CD4-positive, alpha-beta T cell treated with Interleukin-12 subunit alpha and Interleukin-12 subunit beta, for 1 hour (primary cell): ENCODE data around the gene FAP.

Source experiments
- DNase-seq: peaks from one replicate; pipeline ENCODE4 v3.0.0-alpha.2; 2020

Gene FAP

DNA sequence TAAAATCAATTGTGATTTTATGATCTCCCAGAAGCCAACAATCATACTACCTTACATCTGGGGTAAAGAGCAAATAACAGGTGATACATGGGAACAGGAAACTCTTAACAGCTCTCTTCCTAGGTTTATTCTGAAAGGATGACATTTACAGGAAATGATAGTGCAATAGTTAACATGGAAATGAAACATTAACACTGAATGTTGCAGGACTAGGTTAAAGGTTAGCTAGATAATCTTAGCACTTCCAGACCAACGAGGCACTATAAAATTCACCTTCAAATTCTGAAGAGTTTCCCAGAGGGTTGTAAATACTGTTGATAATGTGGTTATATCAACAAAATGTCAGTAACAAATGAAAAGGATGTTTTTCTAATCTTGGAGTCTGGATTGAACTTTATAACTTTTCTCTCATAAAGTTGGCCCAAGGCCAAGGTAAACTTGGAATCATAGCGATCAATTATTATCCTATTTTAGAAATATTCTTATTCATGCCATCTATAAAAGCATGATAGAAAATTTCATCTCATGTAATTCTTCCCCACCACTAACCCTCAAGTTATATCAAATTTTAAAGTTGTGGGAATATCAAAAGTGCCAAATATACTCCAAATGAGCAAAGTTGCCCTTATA lies 58.3 kb downstream of the FAP start:
- no peak for DNase-seq

DNA sequence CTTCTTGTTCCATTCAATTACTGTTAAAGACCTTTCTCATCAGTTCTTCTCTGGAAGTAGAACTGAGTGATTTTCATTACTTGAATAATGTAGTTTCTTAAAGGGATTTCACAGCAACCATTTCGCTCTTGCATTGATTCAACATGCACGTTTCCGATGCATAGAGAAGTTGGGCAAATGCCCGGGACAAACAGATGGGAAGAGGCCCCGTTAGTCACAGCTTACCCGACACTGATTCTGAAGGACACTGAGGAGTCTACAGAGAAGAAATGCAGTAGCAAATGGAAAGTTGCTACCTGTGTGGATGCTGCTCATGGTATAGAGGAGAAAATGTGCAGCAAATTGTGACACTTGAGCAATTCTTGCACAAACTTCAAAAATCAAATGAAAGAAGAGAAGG lies 58.9 kb downstream of the FAP start:
- no peak for DNase-seq

GRCh38 chr2:162182395-162182794 lies 60.9 kb downstream of the FAP start:
- no peak for DNase-seq

- no peak for DNase-seq
Observed at GRCh38 chr2:162177301-162177700, 65.9 kb downstream of the FAP start.

- DNase-seq: no peak
Observed at GRCh38 chr2:162175714-162176113, 67.5 kb downstream of the FAP start.

GRCh38 chr2:162174746-162175145 lies 68.5 kb downstream of the FAP start:
- DNase-seq: no peak

GRCh38 chr2:162172802-162173370 lies 70.4 kb downstream of the FAP start:
- no peak for DNase-seq

- no peak for DNase-seq
Observed at GRCh38 chr2:162166745-162167144, 76.5 kb downstream of the FAP start.

DNA sequence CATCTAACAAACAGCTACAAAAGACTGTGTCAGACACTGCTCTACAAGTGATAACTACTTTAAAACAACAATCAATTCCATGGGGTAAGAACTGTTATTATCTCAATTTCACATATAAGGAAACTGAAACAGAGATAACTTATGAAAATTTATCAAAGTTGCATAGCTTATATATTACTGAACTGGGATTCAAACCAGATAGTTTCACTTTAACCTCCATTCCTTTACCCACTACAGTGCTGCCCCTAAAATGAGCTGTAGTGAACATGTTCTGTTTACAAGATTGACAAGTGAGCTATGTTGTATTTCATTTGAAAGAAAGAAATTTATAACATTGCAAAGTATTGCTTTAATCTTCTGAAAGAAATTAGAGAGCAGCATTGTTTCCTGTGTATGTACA lies 77.1 kb downstream of the FAP start:
- DNase-seq: no peak

GRCh38 chr2:162164802-162165201 lies 78.4 kb downstream of the FAP start:
- no peak for DNase-seq

GRCh38 chr2:162159446-162159845 lies 83.8 kb downstream of the FAP start:
- DNase-seq: no peak

GRCh38 chr2:162156149-162156548 lies 87.1 kb downstream of the FAP start:
- no peak for DNase-seq

DNA sequence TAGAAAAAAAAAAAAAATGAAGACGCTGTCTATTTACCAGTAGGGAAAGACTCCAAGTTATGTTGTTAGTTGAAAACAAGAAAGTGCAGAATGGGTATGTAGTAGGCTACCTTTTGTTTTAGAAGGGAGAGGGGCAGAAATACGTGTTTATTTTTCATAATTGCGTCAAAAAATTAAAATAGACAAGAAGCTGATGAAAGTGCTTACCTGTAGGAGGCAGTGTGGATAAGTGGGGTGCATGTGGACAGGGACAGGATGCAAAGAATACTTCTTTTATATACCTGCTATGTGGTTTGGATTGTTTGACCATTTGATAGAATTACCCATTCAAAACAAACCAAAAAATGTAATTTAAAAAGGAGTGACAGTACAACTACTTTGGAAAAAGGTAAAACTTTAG lies 88.2 kb downstream of the FAP start:
- DNase-seq: no peak

DNA sequence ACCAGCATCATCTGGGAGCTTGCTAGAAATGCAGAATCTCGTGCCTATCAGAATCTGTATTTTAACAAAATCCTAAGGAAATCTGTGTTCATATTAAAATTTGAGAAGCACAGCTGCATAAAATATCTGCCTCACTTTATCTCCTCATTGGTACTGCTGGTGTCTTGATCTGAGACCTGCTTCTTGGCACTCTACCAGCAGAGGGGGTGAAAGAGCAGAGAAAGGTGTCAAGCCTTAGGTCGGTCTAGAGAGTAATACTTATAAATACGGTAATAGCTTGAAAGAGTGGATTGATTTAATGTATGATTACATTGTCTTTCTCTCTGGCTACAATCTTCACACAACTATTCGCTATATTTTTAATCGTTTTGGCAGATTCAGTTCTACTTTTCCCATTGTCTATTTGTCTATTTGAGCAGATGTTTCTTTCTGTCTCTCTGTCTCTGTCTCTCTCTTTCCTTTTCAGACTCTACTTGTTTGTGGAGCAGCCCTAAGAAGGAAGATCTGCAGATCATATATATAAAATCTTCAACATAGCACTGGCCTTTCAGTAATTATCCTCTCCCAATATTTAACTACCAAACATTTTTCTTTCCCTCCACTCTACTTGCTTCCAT lies 89.5 kb downstream of the FAP start:
- peak; percentile 60 for DNase-seq

DNA sequence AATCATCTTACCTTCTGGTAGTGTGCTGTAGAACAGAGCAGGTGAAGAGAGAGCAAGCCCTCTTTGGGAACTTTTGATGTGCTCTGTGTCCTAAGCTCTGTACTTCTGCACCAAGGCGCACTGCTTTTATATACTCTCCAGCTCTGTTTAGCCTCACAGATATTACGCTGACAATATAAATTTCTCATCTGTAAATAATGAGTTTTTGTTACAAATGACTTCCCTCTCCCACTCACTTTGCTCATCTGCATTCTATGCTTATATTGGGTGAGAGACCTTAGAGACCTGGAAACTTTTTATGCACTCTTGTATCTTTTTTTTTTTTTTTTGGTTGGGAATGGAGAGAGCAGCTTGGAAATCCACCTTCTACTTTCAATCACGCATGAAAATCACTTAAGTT lies 91.1 kb downstream of the FAP start, which contains the start of gene GCG:
Gene GCG, minus strand, starts transcription at position 101 of the 400 bp plus-strand sequence. CDS start 3,069 bp downstream, outside the sequence.
- DNase-seq: no peak

- DNase-seq: no peak
Observed at GRCh38 chr2:162149940-162150339, 93.3 kb downstream of the FAP start.

- no peak for DNase-seq
Observed at GRCh38 chr2:162149466-162149865, 93.8 kb downstream of the FAP start.

GRCh38 chr2:162148956-162149355 lies 94.3 kb downstream of the FAP start:
- DNase-seq: no peak

GRCh38 chr2:162143969-162144368 lies 99.3 kb downstream of the FAP start:
- no peak for DNase-seq

DNA sequence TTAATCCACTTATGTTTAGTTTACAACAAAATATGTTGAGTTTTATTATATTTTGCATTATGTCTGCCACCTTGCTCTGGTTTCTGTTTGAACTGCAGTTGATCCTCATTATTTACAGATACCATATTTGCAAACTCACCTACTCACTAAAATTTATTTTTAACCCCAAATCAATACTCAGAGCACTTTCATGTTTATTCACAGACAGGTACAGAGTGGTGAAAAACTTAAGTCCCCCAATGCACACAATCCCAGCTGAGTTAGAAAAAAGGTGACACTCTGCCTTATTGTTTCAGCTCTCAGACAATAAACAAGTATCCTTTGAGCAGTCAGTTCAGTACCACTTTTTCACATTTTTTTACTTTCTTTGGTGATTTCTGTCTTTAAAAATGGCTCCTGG lies 104.9 kb downstream of the FAP start:
- no peak for DNase-seq

- no peak for DNase-seq
Observed at GRCh38 chr2:162127422-162127821, 115.8 kb downstream of the FAP start.

DNA sequence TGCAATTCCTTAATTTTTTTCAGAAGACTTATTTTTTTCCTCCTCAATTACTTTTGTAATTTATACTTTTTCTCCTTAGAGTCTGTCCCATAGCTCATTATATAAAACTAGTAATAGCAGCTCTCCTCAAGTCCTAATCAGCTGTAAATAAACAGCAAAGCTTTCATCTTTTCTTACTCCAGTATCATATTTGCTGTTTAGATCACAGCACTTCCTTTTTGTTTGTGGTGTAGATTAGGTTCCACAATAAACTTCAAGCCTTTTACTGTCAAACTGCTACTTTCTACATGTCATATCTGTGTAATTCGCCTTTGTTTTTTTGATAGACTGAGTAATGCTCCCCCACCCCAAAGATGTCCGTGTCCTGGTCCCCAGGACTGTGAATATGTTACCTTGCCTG lies 116.7 kb downstream of the FAP start:
- no peak for DNase-seq

DNA sequence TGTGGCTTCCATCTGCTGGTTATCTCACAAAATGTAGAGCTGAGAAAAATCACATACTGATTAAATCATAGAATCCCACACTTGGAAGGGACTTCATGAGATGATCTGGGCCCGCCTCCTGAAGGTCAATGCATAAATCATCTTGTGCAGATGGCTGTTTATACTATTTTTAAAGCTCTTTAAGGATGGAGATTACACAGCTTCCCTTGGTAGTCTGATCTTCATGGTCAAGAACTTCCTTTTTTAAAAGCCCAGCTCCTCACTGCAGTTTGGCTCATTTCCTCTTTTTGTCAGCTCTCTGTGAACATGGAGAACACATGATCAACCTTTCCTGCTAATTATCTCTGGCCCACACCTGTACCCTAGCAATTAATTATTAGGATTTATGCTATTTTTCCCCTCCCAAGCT lies 117.1 kb downstream of the FAP start:
- DNase-seq: no peak

DNA sequence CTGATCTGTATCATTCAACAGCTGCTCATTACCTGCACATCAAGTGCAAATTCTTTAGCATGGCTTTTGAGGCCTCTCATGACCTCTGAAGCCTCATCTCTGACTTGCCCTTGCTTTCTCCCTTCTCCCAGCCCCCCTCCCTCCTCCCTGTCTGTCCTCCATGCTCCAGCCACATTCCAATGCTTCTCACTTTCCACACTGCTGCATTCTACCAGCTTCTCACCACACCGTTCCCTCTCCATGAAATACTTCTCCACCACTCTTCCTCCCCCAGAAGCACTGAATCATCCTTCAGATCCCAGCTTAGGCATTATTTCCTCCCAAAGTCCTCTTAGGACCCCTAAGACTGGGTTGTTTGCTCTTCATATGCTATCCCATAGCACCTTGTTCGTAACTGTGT lies 118.1 kb downstream of the FAP start:
- DNase-seq: no peak
